Activated T-helper 1 cell treated with anti-CD3 and anti-CD28 coated beads, Interleukin-12 subunit alpha, Interleukin-12 subunit beta, Interleukin-2, Interleukin-4 antibody, amounts not matched to agents 30 ng/mL and 10 ng/mL and 1 ng/mL, durations not matched to agents 14 hours and 24 hours and 36 hours (primary cell): ENCODE results near the gene MYL5. TPM values are rescaled to one million over a fixed set of nuclear protein-coding genes. Genes with fewer than 3 reads are reported as not detected.

ENCODE experiments used
- total RNA-seq: library from RNA; stranded (reverse); gene quantifications from 2 replicates; pipeline ENCODE4 v1.2.3, GENCODE V29; 2022

The MYL5 gene
- total RNA-seq, 1 donor from 2014 or later = 35.0 TPM

Other genes with a start within 250 kb of the MYL5 start
- 31.8 and 34.0 TPM in 2 replicates for gene ZNF721, start 175.4 kb upstream of the MYL5 start, total RNA-seq
- gene PIGG, start 175.3 kb upstream of the MYL5 start, total RNA-seq = 48.6 and 51.4 TPM in 2 replicates
- not detected in 2 replicates for gene TMEM271, start 98.2 kb upstream of the MYL5 start, total RNA-seq
- gene PDE6B, start 49.0 kb upstream of the MYL5 start, total RNA-seq = 9.8 and 10.1 TPM in 2 replicates
- 217 and 224 TPM in 2 replicates for gene ATP5ME, start 266 bp upstream of the MYL5 start, total RNA-seq
- 0.81 and 0.88 TPM in 2 replicates for gene SLC49A3, start 14.6 kb downstream of the MYL5 start, total RNA-seq
- 30.4 and 31.0 TPM in 2 replicates for gene PCGF3, start 31.3 kb downstream of the MYL5 start, total RNA-seq
- gene CPLX1, start 151.6 kb downstream of the MYL5 start, total RNA-seq = 1.3 and 1.5 TPM in 2 replicates